HPDE6-E6E7 (cell line): ENCODE results near the gene METTL25B.

ENCODE experiments used
- DNase-seq: peaks from one replicate; pipeline ENCODE4 v3.0.0; 2011; ENCODE audit warnings: missing footprints; ENCODE audit errors: extremely low spot score

Gene METTL25B

GRCh38 chr1:156768610-156769295 lies 40.5 kb downstream of the METTL25B start:
- DNase-seq: no peak

DNA sequence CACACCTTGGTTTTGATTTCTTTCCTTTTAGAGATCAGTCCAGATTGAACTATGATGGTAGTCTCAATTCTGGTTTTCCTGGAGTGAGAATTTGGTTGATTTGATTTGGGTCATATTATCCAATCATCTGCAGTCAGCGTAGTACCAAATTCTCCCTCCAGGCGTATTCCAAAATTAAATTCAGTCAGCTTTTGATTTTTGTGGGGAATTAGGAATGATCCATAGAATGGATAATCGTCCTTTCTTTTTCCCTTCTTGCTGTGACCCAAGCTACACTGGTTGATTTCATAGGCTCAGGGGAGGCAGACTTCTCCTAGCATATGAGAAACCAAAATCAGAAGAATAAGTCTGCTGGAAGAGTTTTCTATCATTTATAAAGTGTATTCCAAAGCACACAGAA lies 44.0 kb downstream of the METTL25B start:
- DNase-seq: no peak

DNA sequence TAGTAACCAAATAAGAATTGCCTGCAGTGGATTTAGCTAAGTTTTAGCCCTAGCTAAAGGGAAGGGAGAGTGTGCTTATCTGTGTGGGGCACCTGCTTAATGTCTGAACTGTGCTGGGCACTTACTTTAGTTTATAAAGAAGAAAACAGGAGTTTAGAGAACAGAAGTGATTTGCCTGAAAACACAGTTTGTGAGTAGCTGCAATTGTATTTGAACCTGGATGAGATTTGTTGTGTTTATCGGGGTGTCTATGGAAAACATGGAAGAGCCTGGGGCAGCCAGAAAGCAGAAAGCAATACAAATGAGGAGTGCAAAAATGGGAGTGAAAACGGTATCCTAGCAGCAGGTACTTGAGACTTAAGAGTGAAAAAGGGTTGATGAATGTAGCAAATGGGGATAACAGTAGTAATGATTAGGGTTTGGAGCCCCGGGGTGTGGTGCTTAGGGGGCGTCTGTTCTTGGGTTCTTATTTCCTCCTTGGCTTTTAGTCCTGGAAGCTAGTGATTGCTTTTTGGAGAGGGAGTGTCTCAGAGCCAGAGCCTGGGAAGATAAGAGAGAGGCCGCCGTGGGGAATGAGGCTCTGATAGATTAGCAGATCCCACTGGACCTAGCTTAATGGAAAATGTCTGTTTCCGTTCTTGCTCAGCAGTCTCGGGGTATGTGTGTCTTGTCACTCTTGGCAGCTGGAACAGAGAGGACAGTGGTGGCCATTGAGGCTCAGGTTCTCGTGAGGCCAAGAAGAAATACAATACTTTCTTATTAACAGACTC lies 44.6 kb downstream of the METTL25B start:
- DNase-seq: no peak

- DNase-seq: no peak
These were observed 45.3 kb downstream of the METTL25B start for GRCh38 chr1:156773607-156774006.

DNA sequence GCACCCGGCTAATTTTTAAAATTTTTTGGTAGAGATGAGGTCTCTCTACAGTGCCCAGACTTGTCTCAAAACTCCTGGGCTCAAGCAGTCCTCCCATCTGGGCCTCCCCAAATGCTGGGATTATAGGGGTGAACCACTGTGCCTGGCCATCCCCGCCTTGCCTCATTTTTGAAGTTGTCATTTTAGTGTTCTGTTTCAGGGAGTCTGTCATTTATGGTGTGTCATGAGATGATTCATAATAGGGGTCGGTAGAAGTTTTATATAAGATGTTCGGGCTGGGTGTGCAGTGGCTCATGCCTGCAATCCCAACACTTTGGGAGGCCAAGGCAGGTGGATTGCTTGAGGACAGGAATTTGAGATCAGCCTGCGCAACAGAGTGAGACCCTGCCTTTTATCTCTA lies 47.5 kb downstream of the METTL25B start:
- DNase-seq: no peak

DNA sequence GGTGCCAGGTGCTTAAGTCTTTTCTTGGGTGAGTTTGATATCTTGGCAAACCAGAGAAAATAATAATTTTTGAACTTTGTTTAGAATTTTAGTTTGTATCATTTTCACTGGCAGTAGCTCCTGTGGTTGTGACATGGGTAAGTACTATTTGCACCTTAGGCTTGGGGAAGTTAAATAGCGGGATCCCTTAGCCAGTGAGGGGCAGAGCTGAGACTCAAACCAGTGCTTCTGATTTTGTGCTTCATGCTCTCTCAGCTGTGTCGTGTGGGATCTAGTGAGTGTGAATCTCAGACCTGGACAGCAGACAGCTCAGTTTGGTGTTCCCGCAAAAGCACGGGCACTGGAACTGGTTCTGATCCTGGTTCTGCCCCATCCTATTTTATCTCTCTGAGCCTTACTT lies 48.7 kb downstream of the METTL25B start:
- DNase-seq: no peak

GRCh38 chr1:156777573-156777972 lies 49.3 kb downstream of the METTL25B start:
- DNase-seq: no peak

DNA sequence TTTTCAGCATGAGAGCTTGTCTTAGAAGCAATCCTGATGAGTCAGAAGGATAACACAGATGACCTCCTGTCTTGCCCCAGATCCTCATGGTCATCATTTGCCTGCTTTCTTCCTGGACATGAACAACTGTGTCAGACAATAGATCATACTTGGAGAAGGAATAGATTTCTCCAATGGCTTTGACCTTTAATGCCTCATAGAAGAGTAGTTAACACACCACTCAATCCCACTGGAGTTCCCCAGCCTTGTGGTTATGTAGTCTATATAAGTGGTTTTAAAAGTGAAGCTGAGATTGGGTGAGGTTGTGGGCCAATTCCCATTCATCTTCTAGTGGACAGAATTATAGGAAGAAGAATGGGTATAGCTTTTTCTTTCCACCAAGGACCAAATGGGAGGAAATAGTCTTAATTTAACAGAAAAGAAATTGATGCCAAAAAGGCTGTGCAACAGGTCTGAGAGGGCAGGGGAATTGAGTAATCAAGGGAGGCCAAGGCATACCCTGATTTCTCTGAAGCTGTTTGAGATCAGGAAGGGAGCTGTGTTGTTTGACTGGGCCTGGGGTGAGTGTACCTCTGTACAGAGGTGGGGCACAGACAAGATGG lies 53.4 kb downstream of the METTL25B start:
- DNase-seq: no peak

DNA sequence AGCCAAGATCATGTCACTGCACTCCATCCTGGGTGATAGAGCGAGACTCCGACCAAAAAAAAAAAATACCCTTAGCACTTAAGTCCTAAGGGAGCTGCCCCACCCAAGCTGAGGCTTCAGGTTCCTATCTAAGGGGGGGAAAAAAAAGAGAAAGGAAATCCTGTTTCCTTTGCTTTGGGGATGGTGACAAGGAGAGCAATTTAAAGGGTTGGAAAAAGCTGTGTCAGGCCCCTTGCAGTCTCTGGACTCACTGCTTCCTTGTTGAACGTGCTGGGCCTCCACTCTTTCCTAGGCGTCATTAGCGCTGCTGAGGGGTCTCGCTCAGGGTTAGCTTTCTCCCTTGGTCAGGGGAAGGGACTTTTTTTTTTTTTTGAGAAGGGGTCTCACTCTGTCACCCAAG lies 57.2 kb downstream of the METTL25B start:
- DNase-seq: no peak
